ENCODE results near the gene TRIM52. TPM values are rescaled to one million over a fixed set of nuclear protein-coding genes. Genes with fewer than 3 reads are reported as not detected.

TRIM52 gene
- total RNA-seq, 4 donors from 2014 or later, result 5.2 to 13.2 (median 9.3) TPM

- TF ChIP-seq POLR2A (IDR thresholded peaks at IDR 0.05) (peak in 1 of 2 donors; percentile 53), CTCF (IDR thresholded peaks at IDR 0.05) (no peak)
- intact Hi-C loops (cut with DNase I; ENCODE audit: low total_unique reads), result no loop called here
- DNase-seq (ENCODE audit: low spot score in 2 of 2), result peak; percentile 98 to 100
- 0% methylated on average over 44 to 47 of the region's 59 CpGs for whole genome bisulfite sequencing, 2 donors
- peak within 1 kb of the TSS; percentile 58 for H3K4me3 ChIP-seq (ENCODE audit: low read depth, poor library complexity, severe bottlenecking)
Measured at GRCh38 chr5:181223058-181223728, 37.8 kb downstream of the TRIM52 start, which contains the start of gene TRIM41. TSS of gene TRIM41 (plus strand) at chr5:181223281. CDS start at chr5:181224000, 719 bp downstream.

DNA sequence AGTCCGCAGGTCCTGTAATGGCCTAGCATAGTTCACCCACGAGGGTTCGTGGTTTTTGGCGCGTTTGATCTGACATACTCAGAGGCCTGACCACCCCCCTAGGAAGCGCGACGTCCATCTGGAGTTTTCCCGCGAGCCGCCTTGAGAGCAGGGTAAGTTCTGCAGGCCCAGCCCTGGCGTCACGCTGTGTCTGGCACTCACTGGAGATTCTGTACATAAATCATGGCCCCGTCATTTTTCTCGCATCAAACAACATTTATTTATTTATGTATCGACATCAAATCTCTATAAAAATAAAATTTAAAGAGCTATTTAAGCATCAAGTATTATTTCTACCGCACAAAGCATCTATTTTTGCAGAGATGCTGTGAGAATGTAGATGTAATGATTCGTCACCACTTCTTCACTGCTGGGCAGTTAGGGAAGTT is 38.3 kb downstream of the TRIM52 start:
- intact Hi-C loops (cut with DNase I; ENCODE audit: low total_unique reads), result no loop called here
- TF ChIP-seq CTCF (IDR thresholded peaks at IDR 0.05), result no peak
- TF ChIP-seq POLR2A (IDR thresholded peaks at IDR 0.05), result no peak
- H3K4me3 ChIP-seq (ENCODE audit: low read depth, poor library complexity, severe bottlenecking), result peak overlapping the region; percentile 58
- 0 to 1% methylated on average over 18 of the region's 18 CpGs for WGBS, 2 donors
- DNase-seq (ENCODE audit: low spot score in 2 of 2), result no peak

GRCh38 chr5:181221792-181222629 is 38.9 kb downstream of the TRIM52 start:
- H3K4me3 ChIP-seq (ENCODE audit: low read depth, poor library complexity, severe bottlenecking), result peak overlapping the region; percentile 58

GRCh38 chr5:181221105-181221791 is 39.7 kb downstream of the TRIM52 start:
- H3K4me3 ChIP-seq (ENCODE audit: low read depth, poor library complexity, severe bottlenecking), result no peak overlapping the region
- intact Hi-C loops (cut with DNase I; ENCODE audit: low total_unique reads), result no loop called here
- no peak for DNase-seq (ENCODE audit: low spot score in 2 of 2)
- TF ChIP-seq CTCF (IDR thresholded peaks at IDR 0.05) (no peak), POLR2A (IDR thresholded peaks at IDR 0.05) (no peak)
- WGBS, 2 donors, result 52 to 61% methylated on average over 27 of the region's 27 CpGs

More at GRCh38 chr5:181221792-181222629, 38.9 kb downstream of the TRIM52 start:
- DNase-seq (ENCODE audit: low spot score in 2 of 2), result peak; percentile 97 to 100
- WGBS, 2 donors, result 4 to 6% methylated on average over 47 to 50 of the region's 50 CpGs
- TF ChIP-seq CTCF (IDR thresholded peaks at IDR 0.05), result peak in 1 of 3 donors; percentile 19
- no peak for TF ChIP-seq POLR2A (IDR thresholded peaks at IDR 0.05)
- intact Hi-C loops (cut with DNase I; ENCODE audit: low total_unique reads), result no loop called here

GRCh38 chr5:181220178-181220515 is 40.8 kb downstream of the TRIM52 start:
- intact Hi-C loops (cut with DNase I; ENCODE audit: low total_unique reads), result no loop called here
- TF ChIP-seq POLR2A (IDR thresholded peaks at IDR 0.05), result no peak
- TF ChIP-seq CTCF (IDR thresholded peaks at IDR 0.05), result no peak
- no peak for DNase-seq (ENCODE audit: low spot score in 2 of 2)
- H3K4me3 ChIP-seq (ENCODE audit: low read depth, poor library complexity, severe bottlenecking), result no peak overlapping the region
- whole genome bisulfite sequencing, 2 donors, result 91 to 92% methylated on average over 10 of the region's 10 CpGs
